SHP77 (cell line): Measurements from ENCODE around the gene KIAA2012.
"Not testable (repeated sequence)": the region's sequence is repeated elsewhere in the genome, so short reads cannot be mapped to it uniquely, and the experiment has no call there.

Experiments
- DNase-seq, 2 experiments: peaks; one replicate each; lab custom pipeline; 2025; lab: John Stamatoyannopoulos, UW

The KIAA2012 gene

GRCh38 chr2:202196727-202197126 lies 123.7 kb downstream of the KIAA2012 start:
- DNase-seq: no peak

- no peak for DNase-seq
These were observed 128.4 kb downstream of the KIAA2012 start for GRCh38 chr2:202201220-202202160.

GRCh38 chr2:202203348-202203747 lies 130.3 kb downstream of the KIAA2012 start:
- no peak for DNase-seq

GRCh38 chr2:202204855-202205254 lies 131.8 kb downstream of the KIAA2012 start:
- DNase-seq: no peak

GRCh38 chr2:202208526-202208925 lies 135.5 kb downstream of the KIAA2012 start:
- DNase-seq: no peak

GRCh38 chr2:202215179-202215578 lies 142.1 kb downstream of the KIAA2012 start:
- DNase-seq: no peak

- no peak for DNase-seq
These were observed 148.8 kb downstream of the KIAA2012 start for GRCh38 chr2:202221873-202222272.

GRCh38 chr2:202237787-202238233 lies 164.8 kb downstream of the KIAA2012 start:
- peak in 1 of 2 experiments; percentile 30 for DNase-seq

GRCh38 chr2:202238234-202239197 lies 165.5 kb downstream of the KIAA2012 start, which contains the start of gene SUMO1:
Gene SUMO1 (minus strand): TSS chr2:202238597. CDS start chr2:202238451, 146 bp downstream.
- DNase-seq: peak; percentile 87 to 95

GRCh38 chr2:202247710-202248109 lies 174.7 kb downstream of the KIAA2012 start:
- DNase-seq: not testable (repeated sequence)

GRCh38 chr2:202249521-202250253 lies 176.6 kb downstream of the KIAA2012 start:
- DNase-seq: no peak

GRCh38 chr2:202251494-202251893 lies 178.4 kb downstream of the KIAA2012 start:
- no peak for DNase-seq
